Spleen (tissue), 11 donors: ENCODE results near the gene GADD45GIP1. TPM values are rescaled to one million over a fixed set of nuclear protein-coding genes. Genes with fewer than 3 reads are reported as not detected.
A peak's percentile ranks its signal among the peaks of the same experiment; 100 is the strongest.

Source experiments
- DNase-seq: peaks from one replicate; pipeline ENCODE4 v3.0.0-alpha.2; 2020
- H3K27ac ChIP-seq, 8 donors: fragments of 200-600 bp; sonication (generic) in 7 of 8; 1 replicate in 4 of 8; 2 replicates in 4 of 8; pipeline versions ENCODE4 v1.5.0 to v1.8.0; 2016 to 2021; ENCODE audit warnings: inconsistent platforms in 4 of 8, mild to moderate bottlenecking in 4 of 8, moderate library complexity in 1 of 8
- H3K27me3 ChIP-seq, 7 donors: fragments of 200-600 bp; sonication (generic) in 6 of 7; replicated peaks in 1 of 7; 1 replicate in 4 of 7; 2 replicates in 3 of 7; pipeline versions ENCODE4 v1.5.0 to v1.8.0; 2016 to 2021; ENCODE audit warnings: inconsistent platforms in 3 of 7, mild to moderate bottlenecking in 1 of 7
- H3K36me3 ChIP-seq, 6 donors: fragments of 200-600 bp; sonication (generic) in 5 of 6; 1 replicate in 4 of 6; 2 replicates in 2 of 6; pipeline versions ENCODE4 v1.5.0 to v1.8.0; 2016 to 2021; ENCODE audit warnings: inconsistent platforms in 2 of 6
- H3K4me1 ChIP-seq, 6 donors: fragments of 200-600 bp; sonication (generic) in 5 of 6; 1 replicate in 3 of 6; 2 replicates in 3 of 6; pipeline versions ENCODE4 v1.5.0 to v1.8.0; 2016 to 2021; ENCODE audit warnings: inconsistent platforms in 3 of 6
- H3K4me3 ChIP-seq, 8 donors: fragments of 200-600 bp; sonication (generic) in 7 of 8; 1 replicate in 4 of 8; 2 replicates in 4 of 8; pipeline versions ENCODE4 v1.5.0 to v1.8.0; 2016 to 2021; ENCODE audit warnings: inconsistent platforms in 4 of 8, mild to moderate bottlenecking in 4 of 8, moderate library complexity in 2 of 8
- H3K9me3 ChIP-seq, 8 donors: fragments of 200-600 bp; sonication (generic) in 7 of 8; 1 replicate in 4 of 8; 2 replicates in 4 of 8; pipeline versions ENCODE4 v1.5.0 to v1.8.0; 2016 to 2021; ENCODE audit warnings: inconsistent platforms in 4 of 8
- CTCF ChIP-seq, 11 experiments: fragments of 200-600 bp in 7 of 11; fragments of 450-650 bp in 4 of 11; sonication (generic) in 4 of 11; IDR thresholded peaks in 8 of 11; conservative IDR thresholded peaks in 3 of 11; 1 replicate in 7 of 11; 2 replicates in 4 of 11; pipeline versions ENCODE4 v1.4.0 to v1.8.0; 2016 to 2021; ENCODE audit warnings: antibody characterized with exemption in 11 of 11, inconsistent platforms in 4 of 11, mild to moderate bottlenecking in 1 of 11
- POLR2A ChIP-seq, 3 donors: fragments of 450-650 bp; IDR thresholded peaks; one replicate each; pipeline ENCODE4 v1.5.1; 2017; ENCODE audit warnings: antibody characterized with exemption in 3 of 3, mild to moderate bottlenecking in 1 of 3
- POLR2AphosphoS5 ChIP-seq, 3 donors: sonication (generic); formaldehyde crosslinking; IDR thresholded peaks; one replicate each; pipeline ENCODE4 v1.5.1; 2017; ENCODE audit warnings: antibody characterized with exemption in 3 of 3
- WGBS, 5 donors: extraction: QIAGEN DNeasy Blood & Tissue Kit in 3 of 5; methylation state at CpG; one replicate each; pipeline versions ENCODE4 v1.1.5 to v1.1.7; 2013 to 2018; 5-methylcytosine and 5-hydroxymethylcytosine counted together
- intact Hi-C: fragments of 100-400 bp; cut with DNase I; formaldehyde crosslinking; loops from one replicate; pipeline ENCODE4 v1.15.0; 2023; ENCODE audit warnings: low total_unique reads
- polyA plus RNA-seq, 3 donors: library from polyadenylated mRNA; stranded (reverse); fragments of 200-250 nt; gene quantifications; one replicate each; pipeline ENCODE4 v1.2.1, GENCODE V29; 2013
- total RNA-seq, 7 donors: library from RNA; depleted of rRNA in 3 of 7; stranded (reverse); fragments of >200 nt in 3 of 7; fragmentation: NEBNext Ultra II Directional in 4 of 7; extraction: Animal tissue kit (Norgen Biotek cat#: 25700) in 4 of 7; gene quantifications; one replicate each; pipeline versions ENCODE4 v1.1.0 to v1.2.1, GENCODE V29; 2016 to 2021
- donor health status: healthy with polysubstance abuse.
- donor health status: DM: no; HTN: no; CAD: no; lungs with moderate emphysema.
- donor health status: DM: no; HTN: no; CAD: no.
- donor health status: Bipolar disorder and iron deficiency.
- donor health status: healthy.
- donor health status: DM: no; HTN: no; CAD: no.
- donor health status: DM: yes; HTN: yes; CAD: no.

Gene GADD45GIP1
- total and polyA plus RNA-seq, 10 donors = 12.8 to 47.9 (median 21.8) TPM

- Histone ChIP-seq H3K36me3 (peaks cover 5 to 48% (median 43%) of the 10 kb centered on the region in 6 donors), H3K27ac (peak overlapping the region; percentile 89 to 98 (median 95))
- intact Hi-C loops = no loop called here
Observed at GRCh38 chr19:12938779-12939601, 18.0 kb downstream of the GADD45GIP1 start.

GRCh38 chr19:12937927-12938778, 18.9 kb downstream of the GADD45GIP1 start, which contains the start of gene CALR:
Gene CALR, plus strand, starts transcription at chr19:12938609. Its CDS starts 71 bp downstream, at chr19:12938680.
- Histone ChIP-seq H3K4me1 (peaks cover 32 to 77% (median 66%) of the 10 kb centered on the region in 6 donors), H3K27ac (peak within 1 kb of the TSS; percentile 89 to 98 (median 95)), H3K27me3 (no peaks in the 10 kb centered on the region), H3K9me3 (no peaks in the 10 kb centered on the region), H3K36me3 (peaks cover 5 to 39% (median 35%) of the 10 kb centered on the region in 6 donors), H3K4me3 (peak within 1 kb of the TSS; percentile 56 to 100 (median 98))
- peak; percentile 99 for DNase-seq
- WGBS, 5 donors = 0 to 1% (median 0%) methylated on average over 27 to 63 of the region's 63 CpGs
- peak; percentile 100 for TF ChIP-seq POLR2AphosphoS5 (IDR thresholded peaks at IDR 0.05)
- TF ChIP-seq POLR2A (IDR thresholded peaks at IDR 0.05) = peak; percentile 92 to 99 (median 97)
- TF ChIP-seq CTCF (IDR thresholded peaks at IDR 0.05 in 8 of 11, conservative IDR thresholded peaks at IDR 0.05 in 3 of 11) = peak in 4 of 11 experiments; percentile 28 to 52 (median 40)
- intact Hi-C loops = no loop called here

More at GRCh38 chr19:12938779-12939601, 18.0 kb downstream of the GADD45GIP1 start:
- DNase-seq = no peak
- WGBS, 5 donors = 0 to 1% (median 0%) methylated on average over 23 to 54 of the region's 54 CpGs
- H3K9me3 ChIP-seq = no peaks in the 10 kb centered on the region
- peaks cover 40 to 79% (median 71%) of the 10 kb centered on the region in 6 donors for H3K4me1 ChIP-seq
- no peak for TF ChIP-seq POLR2A (IDR thresholded peaks at IDR 0.05)
- TF ChIP-seq CTCF (IDR thresholded peaks at IDR 0.05 in 8 of 11, conservative IDR thresholded peaks at IDR 0.05 in 3 of 11) = peak in 3 of 11 experiments; percentile 0 to 29 (median 15)
- peak in 1 of 3 donors; percentile 31 for TF ChIP-seq POLR2AphosphoS5 (IDR thresholded peaks at IDR 0.05)
- H3K27me3 ChIP-seq = no peaks in the 10 kb centered on the region
- peak overlapping the region; percentile 56 to 100 (median 98) for H3K4me3 ChIP-seq

- DNase-seq = no peak
- no peak for TF ChIP-seq POLR2A (IDR thresholded peaks at IDR 0.05)
- no peak for TF ChIP-seq CTCF (IDR thresholded peaks at IDR 0.05 in 8 of 11, conservative IDR thresholded peaks at IDR 0.05 in 3 of 11)
- TF ChIP-seq POLR2AphosphoS5 (IDR thresholded peaks at IDR 0.05) = no peak
- intact Hi-C loops = no loop called here
- H3K9me3 ChIP-seq = no peaks in the 10 kb centered on the region
- peaks cover 36 to 77% (median 65%) of the 10 kb centered on the region in 6 donors for H3K4me1 ChIP-seq
- peaks cover 5 to 31% (median 26%) of the 10 kb centered on the region in 6 donors for H3K36me3 ChIP-seq
- peak overlapping the region in 7 of 8 donors; percentile 82 to 98 (median 95) for H3K27ac ChIP-seq
- WGBS, 5 donors = 8 to 14% (median 12%) methylated on average over 22 to 23 of the region's 23 CpGs
- peak overlapping the region; percentile 33 to 99 (median 97) for H3K4me3 ChIP-seq
- H3K27me3 ChIP-seq = no peaks in the 10 kb centered on the region
Observed at GRCh38 chr19:12937093-12937926, 19.7 kb downstream of the GADD45GIP1 start.
